Natural killer cell treated with Interleukin-12 subunit alpha and Interleukin-12 subunit beta and Interleukin-15 and Interleukin-18, amount 100 ng/mL, for 72 hours (primary cell): ENCODE data around the gene MPPE1. TPM values are rescaled to one million over a fixed set of nuclear protein-coding genes. Genes with fewer than 3 reads are reported as not detected.

Source experiments
- ATAC-seq, 2 donors: fragments of 150-1000 bp; cut with Tn5 transposase in 1 of 2; sonication (Bioruptor Pico), chemical (Tn5 transposase) in 1 of 2; 2 replicates each; pipeline ENCODE4 v1.10.0; 2021
- DNase-seq: peaks from one replicate; pipeline ENCODE4 v3.0.0; 2022; ENCODE audit warnings: low spot score
- H3K27ac Mint-ChIP-seq, 2 donors: 1 replicate in 1 of 2; 2 replicates in 1 of 2; pipeline ENCODE4 v1.8.0; 2022; ENCODE audit warnings: mixed read lengths in 2 of 2, mild to moderate bottlenecking in 1 of 2, moderate library complexity in 1 of 2
- H3K27me3 Mint-ChIP-seq, 2 donors: 1 replicate in 1 of 2; 2 replicates in 1 of 2; pipeline ENCODE4 v1.8.0; 2022; ENCODE audit warnings: mixed read lengths in 2 of 2
- H3K36me3 Mint-ChIP-seq: one replicate; pipeline ENCODE4 v1.8.0; 2022; ENCODE audit warnings: mixed read lengths
- H3K4me1 Mint-ChIP-seq, 2 donors: 1 replicate in 1 of 2; 2 replicates in 1 of 2; pipeline ENCODE4 v1.8.0; 2022; ENCODE audit warnings: low read depth in 2 of 2, mixed read lengths in 2 of 2, mild to moderate bottlenecking in 1 of 2
- H3K4me3 Mint-ChIP-seq: one replicate; pipeline ENCODE4 v1.8.0; 2022; ENCODE audit warnings: mixed read lengths
- H3K9me3 Mint-ChIP-seq: 2 replicates; pipeline ENCODE4 v1.8.0; 2022; ENCODE audit warnings: mixed read lengths
- total RNA-seq, 2 donors: library from RNA; stranded (reverse); gene quantifications; one replicate each; pipeline ENCODE4 v1.2.3, GENCODE V29; 2022

The MPPE1 gene
- total RNA-seq, 2 donors from 2014 or later, result 45.5 to 54.7 TPM

- Mint-ChIP-seq H3K36me3 (peaks cover 5% of the 10 kb centered on the region), H3K4me3 (peak overlapping the region; percentile 97), H3K27ac (peak overlapping the region; percentile 88 to 95), H3K9me3 (no peaks in the 10 kb centered on the region), H3K4me1 (peaks cover 21 to 22% of the 10 kb centered on the region in 2 donors), H3K27me3 (no peaks in the 10 kb centered on the region)
- ATAC-seq (peak in 1 of 2 donors; percentile 37), DNase-seq (peak; percentile 62)
Measured at GRCh38 chr18:11849841-11850634, 58.1 kb downstream of the MPPE1 start.

DNA sequence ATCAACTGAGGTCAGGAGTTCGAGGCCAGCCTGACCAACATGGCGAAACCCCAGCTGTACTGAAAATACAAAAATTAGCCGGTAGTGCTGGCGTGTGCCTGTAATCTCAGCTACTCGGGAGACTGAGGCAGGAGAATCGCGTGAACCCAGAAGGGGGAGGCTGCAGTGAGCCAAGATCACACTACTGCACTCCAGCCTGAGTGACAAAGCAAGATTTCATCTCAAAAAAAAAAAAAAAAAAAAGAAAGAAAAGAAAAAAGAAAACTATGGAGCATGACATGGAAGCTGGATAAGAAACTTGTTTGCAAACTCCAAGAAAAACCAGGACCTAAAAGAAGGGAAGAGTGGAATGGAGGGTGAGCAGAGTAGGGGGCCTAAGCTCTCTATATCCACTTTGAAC lies 58.8 kb downstream of the MPPE1 start:
- peaks cover 5% of the 10 kb centered on the region for H3K36me3 Mint-ChIP-seq
- H3K4me1 Mint-ChIP-seq, result peaks cover 21 to 22% of the 10 kb centered on the region in 2 donors
- H3K27me3 Mint-ChIP-seq, result no peaks in the 10 kb centered on the region
- ATAC-seq, result no peak
- no peaks in the 10 kb centered on the region for H3K9me3 Mint-ChIP-seq
- no peak for DNase-seq
- H3K4me3 Mint-ChIP-seq, result peak overlapping the region; percentile 97
- peak overlapping the region in 1 of 2 donors; percentile 37 for H3K27ac Mint-ChIP-seq

DNA sequence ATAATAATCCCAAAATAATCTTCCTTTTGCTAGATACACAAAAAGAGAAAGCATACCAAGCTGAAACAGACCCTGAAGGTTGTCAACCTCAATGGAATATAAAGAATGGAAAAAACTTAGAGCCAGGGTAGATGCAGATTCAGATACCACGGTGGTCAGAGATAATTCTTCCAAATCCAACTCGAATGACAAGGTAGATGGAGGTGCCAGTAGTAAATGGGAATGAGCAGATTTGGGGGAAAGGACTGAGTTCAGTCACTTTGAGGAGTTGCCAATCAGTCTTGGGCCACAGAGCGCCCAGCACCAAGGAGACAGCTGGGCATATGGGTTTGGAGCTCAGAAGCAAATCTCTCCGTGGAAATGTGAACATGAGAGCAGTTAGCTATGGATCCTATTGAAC lies 60.3 kb downstream of the MPPE1 start:
- Mint-ChIP-seq H3K4me3 (no peak overlapping the region), H3K27me3 (no peaks in the 10 kb centered on the region)
- no peak for ATAC-seq

DNA sequence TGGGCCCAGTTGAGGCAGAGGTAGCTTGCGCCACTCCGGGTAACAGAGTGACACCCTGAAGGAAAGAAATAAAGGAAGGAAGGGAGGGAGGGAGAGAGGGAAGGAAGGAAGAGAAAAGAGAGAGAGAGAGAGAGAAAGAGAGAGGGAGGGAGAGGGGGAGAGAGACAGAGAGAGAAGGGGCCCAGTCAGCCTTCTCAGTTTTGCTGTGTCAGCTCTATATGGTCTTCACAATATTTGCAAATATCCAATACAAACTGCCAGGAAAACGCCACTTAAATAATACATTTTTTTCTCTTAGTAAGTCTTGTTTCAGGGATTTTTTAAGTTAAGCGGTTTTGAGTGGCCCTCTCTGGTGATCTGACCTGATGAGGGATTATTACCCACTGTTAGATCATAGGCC lies 62.5 kb downstream of the MPPE1 start:
- H3K9me3 Mint-ChIP-seq, result no peaks in the 10 kb centered on the region
- peaks cover 10 to 11% of the 10 kb centered on the region in 2 donors for H3K4me1 Mint-ChIP-seq
- no peak overlapping the region for H3K4me3 Mint-ChIP-seq
- H3K27me3 Mint-ChIP-seq, result no peaks in the 10 kb centered on the region
- no peaks in the 10 kb centered on the region for H3K36me3 Mint-ChIP-seq
- peak overlapping the region in 1 of 2 donors; percentile 31 for H3K27ac Mint-ChIP-seq
- DNase-seq (no peak), ATAC-seq (no peak)

More for the DNA sequence above, 60.3 kb downstream of the MPPE1 start:
- no peaks in the 10 kb centered on the region for H3K9me3 Mint-ChIP-seq
- H3K36me3 Mint-ChIP-seq, result peaks cover 5% of the 10 kb centered on the region
- no peak for DNase-seq
- peaks cover 21 to 22% of the 10 kb centered on the region in 2 donors for H3K4me1 Mint-ChIP-seq
- no peak overlapping the region for H3K27ac Mint-ChIP-seq

DNA sequence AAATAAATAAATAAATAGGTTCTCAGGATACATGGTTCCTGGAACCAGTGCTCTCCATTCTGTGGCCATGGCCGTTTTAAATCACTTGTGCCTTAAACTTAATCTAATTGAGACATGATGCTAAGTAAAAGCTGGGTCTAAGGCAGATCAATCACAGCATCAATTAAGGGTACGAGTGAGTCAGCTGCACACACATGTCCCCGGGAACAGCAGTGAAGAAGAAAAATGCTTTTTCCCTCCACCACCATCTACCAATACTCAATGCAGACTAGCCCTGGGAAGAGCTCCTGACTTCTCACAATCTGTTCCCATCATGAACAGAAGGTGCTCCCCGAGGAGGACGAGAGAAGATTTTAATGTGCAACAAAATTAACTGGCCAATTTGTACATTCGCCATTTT lies 63.7 kb downstream of the MPPE1 start:
- Mint-ChIP-seq H3K27me3 (no peaks in the 10 kb centered on the region), H3K9me3 (no peaks in the 10 kb centered on the region), H3K36me3 (no peaks in the 10 kb centered on the region), H3K4me1 (no peaks in the 10 kb centered on the region), H3K4me3 (no peak overlapping the region), H3K27ac (peak overlapping the region in 1 of 2 donors; percentile 9)
- DNase-seq, result no peak
- no peak for ATAC-seq

- no peak overlapping the region for H3K27ac Mint-ChIP-seq
- H3K4me3 Mint-ChIP-seq, result no peak overlapping the region
- ATAC-seq, result no peak
- H3K9me3 Mint-ChIP-seq, result no peaks in the 10 kb centered on the region
- no peaks in the 10 kb centered on the region for H3K36me3 Mint-ChIP-seq
- H3K4me1 Mint-ChIP-seq, result no peaks in the 10 kb centered on the region
- DNase-seq, result no peak
- H3K27me3 Mint-ChIP-seq, result peaks cover 0 to 6% of the 10 kb centered on the region in 2 donors
Measured at GRCh38 chr18:11842562-11842961, 65.6 kb downstream of the MPPE1 start.

DNA sequence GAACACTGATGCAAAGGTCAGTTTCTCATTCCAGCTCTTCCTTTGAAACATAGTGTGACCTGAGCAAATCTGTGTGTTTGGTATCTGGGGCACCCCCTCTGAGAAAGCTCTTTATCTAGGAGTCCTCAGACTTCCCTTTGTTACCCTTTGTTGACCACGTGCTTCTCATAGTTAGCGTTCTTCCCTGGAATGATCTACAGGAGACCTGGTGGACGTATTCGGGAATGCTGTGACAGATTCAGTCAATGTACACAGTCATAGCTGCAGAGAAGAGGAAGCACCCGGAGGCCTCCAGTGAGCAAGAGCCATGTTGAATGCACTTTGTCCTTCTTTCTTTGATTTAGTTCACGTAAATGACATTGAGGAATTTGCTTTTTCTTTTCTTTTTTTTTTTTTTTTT lies 67.6 kb downstream of the MPPE1 start:
- Mint-ChIP-seq H3K27me3 (peaks cover 0 to 6% of the 10 kb centered on the region in 2 donors), H3K36me3 (no peaks in the 10 kb centered on the region), H3K4me3 (no peak overlapping the region), H3K27ac (no peak overlapping the region), H3K4me1 (no peaks in the 10 kb centered on the region), H3K9me3 (no peaks in the 10 kb centered on the region)
- DNase-seq, result no peak
- no peak for ATAC-seq

GRCh38 chr18:11839556-11839955 lies 68.6 kb downstream of the MPPE1 start:
- peaks cover 0 to 6% of the 10 kb centered on the region in 2 donors for H3K27me3 Mint-ChIP-seq
- no peaks in the 10 kb centered on the region for H3K4me1 Mint-ChIP-seq
- no peaks in the 10 kb centered on the region for H3K9me3 Mint-ChIP-seq
- ATAC-seq (no peak), DNase-seq (no peak)
- no peak overlapping the region for H3K27ac Mint-ChIP-seq
- no peak overlapping the region for H3K4me3 Mint-ChIP-seq
- H3K36me3 Mint-ChIP-seq, result no peaks in the 10 kb centered on the region

DNA sequence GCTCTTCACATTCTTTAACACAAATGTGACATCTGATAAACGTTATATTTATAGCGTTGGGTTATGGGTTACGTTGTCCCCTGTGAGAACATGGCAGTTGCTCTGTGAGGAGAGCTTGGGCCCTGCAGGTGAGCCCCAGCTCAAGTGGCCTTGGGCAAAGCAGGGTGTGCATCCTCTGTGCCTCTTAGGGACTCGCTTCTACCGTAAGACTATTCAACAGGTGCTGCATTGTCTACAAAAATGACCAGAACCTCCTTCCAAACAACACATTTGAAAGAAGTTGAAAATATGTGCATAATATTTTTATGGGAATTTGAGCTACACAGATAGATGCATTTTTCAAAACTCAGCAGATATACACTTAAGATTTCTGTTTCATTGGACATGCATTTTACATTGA lies 73.3 kb downstream of the MPPE1 start:
- Mint-ChIP-seq H3K27ac (no peak overlapping the region), H3K27me3 (peaks cover 2 to 6% of the 10 kb centered on the region in 2 donors), H3K9me3 (no peaks in the 10 kb centered on the region), H3K36me3 (no peaks in the 10 kb centered on the region), H3K4me1 (no peaks in the 10 kb centered on the region), H3K4me3 (no peak overlapping the region)
- ATAC-seq (no peak), DNase-seq (no peak)

Other genes with a start within 250 kb of the MPPE1 start
- 1 to 10 TPM; 1.2 TPM for gene GNAL, start 219.1 kb downstream of the MPPE1 start, total RNA-seq
- gene CHMP1B, start 56.9 kb downstream of the MPPE1 start, total RNA-seq, result 10 to 100 TPM; 19.3 to 25.7 TPM
- gene IMPA2, start 73.2 kb upstream of the MPPE1 start, total RNA-seq, result 10 to 100 TPM in 1 of 2 donors, 1 to 10 TPM in 1; 8.6 to 12.0 TPM
- not detected for gene ANKRD62, start 185.5 kb upstream of the MPPE1 start, total RNA-seq